ENCODE data around the gene ELOVL1.
"Not testable (repeated sequence)": the region's sequence is repeated elsewhere in the genome, so short reads cannot be mapped to it uniquely, and the experiment has no call there.

ELOVL1 gene

DNA sequence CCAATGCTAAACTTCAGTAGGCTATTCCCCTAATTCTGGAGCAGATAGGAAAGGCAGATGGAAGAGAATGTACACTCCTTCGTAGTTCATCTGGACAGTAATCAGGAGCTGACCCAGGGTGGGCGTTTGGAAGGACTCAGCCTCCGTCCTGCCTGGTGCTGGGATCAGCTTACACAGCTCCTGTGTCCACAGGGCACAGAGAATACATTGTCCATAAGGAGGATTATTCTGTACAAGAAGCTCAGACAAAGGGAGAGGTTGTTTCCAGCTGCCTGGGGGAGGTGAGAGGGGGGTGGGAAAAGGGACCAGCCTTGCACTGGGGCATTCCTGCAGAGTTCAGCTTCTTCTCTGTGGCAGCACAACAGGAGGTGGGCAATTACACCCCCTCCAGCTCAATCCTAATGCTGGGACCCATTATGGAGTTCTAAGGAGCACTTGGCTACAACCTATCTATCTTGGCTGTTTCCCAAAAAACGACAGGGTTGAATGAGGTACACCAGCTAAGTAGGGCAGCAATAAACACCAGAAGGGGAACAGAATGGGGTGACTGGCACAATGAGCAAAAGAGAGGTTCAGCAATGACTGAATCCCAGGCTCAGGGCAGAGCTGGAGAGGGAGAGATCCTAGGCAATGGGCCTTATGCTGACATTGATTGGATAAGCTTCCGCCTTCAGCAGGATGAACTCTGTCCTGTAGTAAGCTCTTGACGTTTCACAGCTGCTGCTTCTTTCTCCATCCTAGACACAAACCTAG is 14.4 kb upstream of the ELOVL1 start:
- no peak for DNase-seq (ENCODE audit: low read depth, low spot score)

- no peak for DNase-seq (ENCODE audit: low read depth, low spot score)
Observed at GRCh38 chr1:43381612-43382011, 13.8 kb upstream of the ELOVL1 start.

DNA sequence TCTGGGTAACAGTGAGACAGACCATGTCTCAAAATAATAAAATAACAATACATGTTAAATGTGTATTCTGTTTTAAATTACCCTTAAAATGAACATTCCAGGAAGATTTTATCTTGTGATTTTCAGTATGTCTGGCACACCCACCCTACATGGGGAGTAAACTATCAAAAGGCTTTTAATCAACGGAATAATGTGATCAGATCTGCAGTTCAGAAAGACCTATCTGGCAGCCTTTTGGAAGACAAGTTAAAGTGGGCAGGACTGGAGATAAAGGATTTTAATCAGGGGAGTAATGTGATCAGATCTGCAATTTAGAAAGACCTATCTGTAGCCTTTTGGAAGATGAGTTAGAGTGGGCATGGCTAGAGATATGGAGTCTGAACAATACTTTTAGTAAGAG is 11.7 kb upstream of the ELOVL1 start:
- DNase-seq (ENCODE audit: low read depth, low spot score) = no peak

DNA sequence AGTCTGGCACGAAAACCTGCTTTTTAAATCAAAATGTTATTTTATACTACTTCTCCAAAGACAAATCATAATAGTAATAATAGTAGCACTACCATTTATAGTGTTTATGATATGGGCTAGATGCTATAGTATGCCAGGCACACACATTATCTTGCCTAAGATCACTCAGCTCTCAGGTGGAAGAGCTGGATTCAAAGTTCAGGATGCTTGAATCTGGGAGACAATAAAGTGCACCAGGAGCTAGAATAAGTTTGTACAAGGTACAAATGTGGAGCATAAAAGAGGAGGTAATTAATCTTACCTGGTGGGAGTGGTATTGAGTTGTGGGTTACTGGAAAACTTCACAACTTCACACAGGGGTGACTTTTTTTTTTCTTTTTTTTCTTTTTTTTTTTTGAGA is 10.0 kb upstream of the ELOVL1 start:
- DNase-seq (ENCODE audit: low read depth, low spot score) = no peak

DNA sequence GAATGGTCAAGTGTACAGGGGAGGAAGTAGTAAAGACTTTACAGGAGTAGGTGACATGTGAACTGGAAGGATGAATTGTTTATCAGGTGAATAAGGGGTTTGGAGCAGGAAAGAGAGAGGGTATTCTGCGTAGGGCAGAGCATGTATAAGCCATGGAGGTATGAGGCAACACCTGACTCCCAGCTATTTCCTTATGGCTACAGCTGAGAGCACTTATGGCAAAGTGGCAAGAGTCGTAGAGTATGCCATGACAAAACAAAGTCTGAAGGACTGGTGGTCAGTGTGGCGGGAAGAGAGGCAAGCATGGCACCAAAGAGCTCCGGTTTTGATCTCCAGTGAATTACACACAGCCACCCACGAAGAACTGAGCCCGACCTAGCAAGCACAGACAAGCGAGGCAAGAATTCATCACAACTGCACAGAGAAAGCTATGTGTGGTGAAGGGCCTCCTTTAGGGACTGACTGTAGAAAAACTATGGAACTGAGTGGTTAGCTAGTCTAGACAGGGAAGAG is 9.0 kb upstream of the ELOVL1 start:
- no peak for DNase-seq (ENCODE audit: low read depth, low spot score)

DNA sequence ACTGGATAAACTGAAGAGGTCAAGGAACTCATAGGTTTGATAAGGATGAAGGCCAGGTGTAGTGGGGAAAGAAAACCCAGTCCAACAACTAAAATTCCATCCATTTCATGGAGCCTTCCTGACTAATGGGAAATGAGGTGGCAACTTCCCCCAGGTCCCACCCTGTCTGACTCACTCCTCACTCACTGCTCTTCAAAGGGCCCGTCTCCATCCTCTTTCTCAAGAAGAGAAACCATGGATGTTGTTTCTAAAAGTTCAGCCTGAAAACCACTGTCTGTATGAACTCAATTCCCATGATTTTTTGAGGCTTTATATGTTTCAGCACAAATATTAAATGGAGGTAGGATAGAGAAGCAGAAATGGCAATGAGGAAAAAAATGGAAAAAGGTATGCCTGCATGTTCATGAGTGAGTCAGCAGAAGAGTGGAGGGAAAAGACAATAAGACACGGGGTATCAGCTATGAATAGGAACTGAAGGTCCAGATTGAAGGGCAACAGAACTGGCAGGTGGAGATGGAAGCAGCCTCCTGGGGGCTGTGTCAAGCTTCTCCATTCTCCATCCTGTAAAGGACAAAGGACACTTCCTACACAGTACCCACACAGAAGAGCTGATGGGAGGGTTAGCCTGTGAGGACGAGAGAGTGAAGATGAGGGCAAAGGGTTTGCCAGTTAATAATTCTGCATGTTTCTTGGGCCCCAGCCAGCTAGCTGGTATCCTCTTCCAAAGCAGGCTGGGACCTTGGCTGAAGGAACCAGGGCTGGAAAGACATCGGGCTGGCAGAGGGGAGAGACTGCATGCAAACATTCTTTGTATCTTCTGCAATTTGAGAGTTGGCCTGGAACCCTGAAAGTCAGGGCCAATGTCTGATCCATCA is 5.5 kb upstream of the ELOVL1 start:
- no peak for DNase-seq (ENCODE audit: low read depth, low spot score)

DNA sequence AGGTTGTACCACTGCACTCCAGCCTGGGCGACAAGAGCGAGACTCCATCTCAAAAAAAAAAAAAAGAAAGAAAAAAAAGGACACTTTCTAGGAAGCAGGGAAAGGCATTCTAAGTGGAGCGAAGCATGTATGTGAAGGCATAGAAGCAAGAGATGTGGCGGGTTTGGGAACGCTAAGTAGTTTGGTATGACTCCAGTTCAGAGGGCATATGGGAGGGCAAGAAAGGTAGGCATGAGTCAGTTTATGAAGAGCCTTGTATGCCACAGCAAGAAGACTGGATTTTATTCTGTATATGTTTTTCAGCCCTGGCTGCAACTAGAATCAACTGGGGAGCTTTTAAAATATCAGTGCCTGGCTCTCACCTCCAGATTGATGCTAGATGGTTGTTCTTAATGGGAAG is 4.4 kb upstream of the ELOVL1 start:
- no peak for DNase-seq (ENCODE audit: low read depth, low spot score)

GRCh38 chr1:43370564-43370963 is 2.8 kb upstream of the ELOVL1 start:
- DNase-seq (ENCODE audit: low read depth, low spot score) = no peak

GRCh38 chr1:43369779-43370178 is 2.0 kb upstream of the ELOVL1 start:
- DNase-seq (ENCODE audit: low read depth, low spot score) = not testable (repeated sequence)

- no peak for DNase-seq (ENCODE audit: low read depth, low spot score)
Observed at GRCh38 chr1:43368646-43369020, 822 bp upstream of the ELOVL1 start.

DNA sequence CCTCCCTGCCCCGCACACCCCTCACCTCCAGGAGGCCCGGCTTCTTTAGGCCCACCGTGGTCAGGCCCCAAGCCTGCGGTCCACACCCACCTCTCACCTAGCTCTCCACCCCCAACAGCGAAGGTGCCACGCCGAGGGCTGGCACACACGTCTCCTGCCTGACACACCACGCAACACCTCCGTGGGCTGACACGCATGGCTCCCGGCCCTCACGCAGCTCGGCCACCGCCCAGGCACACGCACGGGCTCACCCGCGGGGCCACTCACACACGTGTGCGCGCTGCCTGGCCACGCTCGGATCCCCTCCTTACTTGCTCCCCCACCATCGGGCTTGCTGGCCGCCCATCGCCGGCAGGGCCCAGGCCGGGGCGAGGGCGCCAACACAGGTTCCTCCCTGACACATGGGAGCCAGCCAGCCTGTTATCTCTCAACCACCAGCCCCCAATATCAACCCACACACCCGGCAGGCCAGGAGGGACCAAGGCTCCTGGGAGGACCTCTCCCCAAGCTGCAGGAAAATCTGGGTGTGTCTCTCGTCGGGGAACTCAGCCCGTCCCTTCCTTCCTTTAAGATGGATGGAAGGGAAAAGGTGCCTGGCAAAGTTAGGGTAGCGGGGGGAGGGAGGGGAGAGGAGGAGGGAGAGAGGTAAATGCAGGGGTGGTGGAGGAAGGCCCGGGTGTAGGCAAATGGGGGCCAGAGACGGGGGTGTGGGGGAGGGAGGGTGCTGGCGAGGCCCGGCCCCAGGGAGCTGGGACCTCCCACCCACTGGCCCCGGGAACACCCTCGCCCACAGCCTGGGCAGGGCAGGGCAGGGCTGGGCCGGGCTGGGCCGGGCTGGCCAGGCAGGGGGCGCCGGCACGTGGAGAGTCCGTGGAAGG is 546 bp downstream of the ELOVL1 start:
- no peak for DNase-seq (ENCODE audit: low read depth, low spot score)

GRCh38 chr1:43366601-43367025 is 1.2 kb downstream of the ELOVL1 start:
- DNase-seq (ENCODE audit: low read depth, low spot score) = no peak

GRCh38 chr1:43366179-43366578 is 1.6 kb downstream of the ELOVL1 start:
- no peak for DNase-seq (ENCODE audit: low read depth, low spot score)

GRCh38 chr1:43365678-43366077 is 2.1 kb downstream of the ELOVL1 start:
- DNase-seq (ENCODE audit: low read depth, low spot score) = no peak

DNA sequence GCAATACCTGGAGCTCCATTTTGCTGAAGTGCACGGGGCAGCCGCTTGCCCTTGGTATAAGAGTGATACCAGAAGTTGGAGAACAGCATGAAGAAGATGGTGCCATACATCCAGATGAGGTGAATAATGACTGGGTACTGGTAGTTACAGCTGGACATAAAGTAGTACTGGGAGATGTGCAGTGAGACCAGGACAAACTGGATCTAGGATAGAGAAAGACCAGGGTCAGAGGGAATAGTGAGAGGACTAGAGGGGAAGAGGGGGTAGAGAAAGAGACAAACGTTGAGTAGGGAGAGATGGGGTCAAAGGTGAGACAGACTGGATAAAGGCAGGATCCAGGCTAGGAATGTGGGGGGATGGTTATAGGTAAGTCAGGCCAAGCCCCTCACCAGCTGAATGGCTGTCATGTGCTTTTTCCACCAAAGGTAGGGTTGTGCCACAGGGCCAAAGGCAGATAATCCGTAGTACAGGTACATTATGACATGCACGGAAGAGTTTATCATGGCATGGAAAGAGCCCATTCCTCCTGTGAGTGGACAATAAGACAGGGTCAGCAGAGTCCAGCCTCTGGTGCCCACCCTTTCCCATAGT is 3.8 kb downstream of the ELOVL1 start:
- DNase-seq (ENCODE audit: low read depth, low spot score) = no peak

GRCh38 chr1:43363283-43363934 is 4.4 kb downstream of the ELOVL1 start:
- no peak for DNase-seq (ENCODE audit: low read depth, low spot score)

DNA sequence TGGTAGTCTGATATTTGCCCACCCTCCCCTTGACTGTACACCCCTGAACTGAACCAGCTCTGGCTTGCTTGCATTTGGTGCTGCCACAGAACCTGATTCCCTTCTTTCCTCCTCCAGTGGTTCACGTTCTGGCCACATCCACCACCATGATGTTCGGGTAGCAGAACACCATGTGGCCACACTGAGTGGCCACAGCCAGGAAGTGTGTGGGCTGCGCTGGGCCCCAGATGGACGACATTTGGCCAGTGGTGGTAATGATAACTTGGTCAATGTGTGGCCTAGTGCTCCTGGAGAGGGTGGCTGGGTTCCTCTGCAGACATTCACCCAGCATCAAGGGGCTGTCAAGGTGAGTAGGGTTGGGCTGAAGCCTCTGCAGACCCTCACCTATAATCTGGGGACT is 7.2 kb downstream of the ELOVL1 start:
- no peak for DNase-seq (ENCODE audit: low read depth, low spot score)

- DNase-seq (ENCODE audit: low read depth, low spot score) = no peak
Observed at GRCh38 chr1:43359696-43360095, 8.1 kb downstream of the ELOVL1 start.

GRCh38 chr1:43358746-43359693 is 8.8 kb downstream of the ELOVL1 start, which contains the start of gene CDC20:
TSS of gene CDC20 (plus strand) at chr1:43358981. CDS start at chr1:43359216, 235 bp downstream.
- peak; percentile 96 for DNase-seq (ENCODE audit: low read depth, low spot score)

Measured in activated CD4-positive, CD25-positive, alpha-beta regulatory T cell treated with anti-CD3 and anti-CD28 coated beads, Interleukin-2, amount 50 U/mL, for 16 hours (primary cell).